ENCODE results near the gene ZNF618.
"Not testable (repeated sequence)": the region's sequence is repeated elsewhere in the genome, so short reads cannot be mapped to it uniquely, and the experiment has no call there.

ZNF618 gene

DNA sequence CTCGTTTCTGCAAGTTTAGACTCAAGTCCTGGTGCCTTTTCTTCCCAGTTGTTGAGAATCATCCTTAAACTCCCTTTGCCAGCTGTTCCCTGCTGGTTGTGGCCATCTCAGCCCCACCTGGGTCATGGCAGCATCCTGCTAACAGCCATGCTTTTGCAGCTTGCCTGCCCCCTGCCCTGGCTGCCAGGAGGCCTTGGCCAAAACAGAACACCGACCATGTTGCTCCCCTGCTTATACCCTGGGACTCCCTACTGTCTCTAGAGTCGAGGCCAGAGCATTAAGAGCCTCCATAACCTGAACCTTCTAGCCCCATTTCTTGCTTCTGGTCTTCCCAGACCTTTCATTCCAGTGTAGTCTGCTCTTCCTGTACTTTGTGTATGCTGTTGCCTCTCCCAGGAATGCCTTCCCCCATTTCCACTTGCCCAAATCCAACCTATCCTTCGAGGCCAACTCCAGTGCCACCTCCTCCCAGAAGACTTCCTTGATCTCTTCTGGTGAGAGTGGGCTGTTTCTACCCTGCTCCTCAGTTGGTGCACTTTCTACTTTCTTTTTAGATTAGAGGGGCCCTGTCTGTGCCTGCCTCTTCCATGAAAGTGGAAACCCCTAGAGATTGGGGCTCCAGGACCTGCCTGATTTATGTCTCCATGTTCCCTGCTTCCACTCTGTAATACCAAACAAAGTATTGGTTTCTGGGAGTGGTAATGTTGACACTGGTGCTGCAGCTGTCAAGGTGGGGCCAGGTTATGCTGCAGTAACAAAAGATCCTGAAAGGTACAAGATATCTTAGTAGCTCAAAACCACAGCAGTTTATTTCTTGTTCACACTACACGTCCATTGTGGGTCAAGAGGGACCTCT is 113.8 kb downstream of the ZNF618 start:
- Mint-ChIP-seq H3K27me3 (no peaks in the 10 kb centered on the region), H3K4me3 (no peak overlapping the region), H3K27ac (no peak overlapping the region), H3K36me3 (no peaks in the 10 kb centered on the region), H3K4me1 (peaks cover 4% of the 10 kb centered on the region), H3K9me3 (no peaks in the 10 kb centered on the region)

DNA sequence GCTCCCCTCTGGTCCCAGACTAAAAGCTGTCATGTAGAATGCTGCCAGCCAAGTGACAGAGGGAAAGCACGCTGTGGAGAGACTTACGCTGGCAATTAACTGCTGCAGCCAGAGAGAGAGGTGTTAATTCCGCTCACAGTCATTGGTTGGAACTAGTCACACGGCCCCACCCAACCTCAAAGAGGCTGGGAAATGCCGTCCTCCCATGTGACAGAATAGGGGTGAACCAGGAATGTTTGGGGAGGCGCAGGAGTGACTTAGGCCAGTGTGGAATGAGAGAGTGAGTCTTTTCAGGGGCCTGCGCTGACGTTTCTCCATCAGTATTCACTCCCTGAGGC is 114.4 kb downstream of the ZNF618 start:
- Mint-ChIP-seq H3K27ac (no peak overlapping the region), H3K4me3 (no peak overlapping the region), H3K9me3 (no peaks in the 10 kb centered on the region), H3K4me1 (peaks cover 4% of the 10 kb centered on the region), H3K36me3 (no peaks in the 10 kb centered on the region), H3K27me3 (no peaks in the 10 kb centered on the region)

DNA sequence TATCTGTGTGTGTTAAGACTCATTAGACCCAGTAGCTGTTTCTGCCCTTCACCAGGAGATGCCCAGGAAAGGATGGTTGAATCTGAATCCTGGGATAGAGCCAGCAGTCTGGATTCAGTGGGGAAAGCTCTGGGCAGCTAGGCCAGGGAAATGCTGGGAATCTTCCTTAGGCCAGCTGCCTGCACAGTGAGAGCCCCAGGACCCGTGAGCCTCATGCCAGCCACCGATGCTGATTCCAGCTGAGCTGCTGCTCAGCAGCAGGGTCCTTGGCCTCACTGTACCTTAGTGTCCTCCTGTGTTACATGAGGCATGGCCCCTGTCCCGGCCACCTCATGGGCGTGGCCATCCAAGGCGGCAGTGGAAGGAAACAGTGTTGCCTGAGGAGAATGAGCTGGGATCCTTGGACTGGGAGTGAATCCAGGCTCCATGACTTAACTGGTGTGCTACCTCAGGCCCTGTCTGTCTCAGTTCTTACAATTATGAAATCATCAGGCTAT is 114.9 kb downstream of the ZNF618 start:
- H3K36me3 Mint-ChIP-seq, result no peaks in the 10 kb centered on the region
- H3K4me3 Mint-ChIP-seq, result no peak overlapping the region
- H3K27ac Mint-ChIP-seq, result no peak overlapping the region
- no peaks in the 10 kb centered on the region for H3K27me3 Mint-ChIP-seq
- H3K9me3 Mint-ChIP-seq, result no peaks in the 10 kb centered on the region
- peaks cover 4% of the 10 kb centered on the region for H3K4me1 Mint-ChIP-seq

DNA sequence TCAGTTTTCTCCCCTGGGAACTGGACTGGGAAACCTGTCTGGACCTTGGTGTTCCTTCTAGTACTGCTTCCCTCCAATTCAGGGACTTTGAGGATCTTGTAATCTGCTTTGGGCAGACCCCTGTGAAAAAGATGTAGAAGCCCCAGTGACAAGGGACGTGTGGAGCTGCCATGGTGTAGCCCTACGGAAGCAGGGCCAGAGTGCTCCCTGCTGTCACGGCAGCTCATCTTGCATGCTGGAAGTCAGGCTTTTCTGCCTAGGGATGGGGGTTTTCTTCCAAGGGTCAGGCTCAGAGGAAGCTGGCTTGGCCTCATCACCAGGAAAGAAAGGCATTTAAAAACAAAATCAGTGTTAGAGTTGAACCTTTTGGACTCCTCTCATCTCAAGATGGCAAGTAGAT is 115.6 kb downstream of the ZNF618 start:
- Mint-ChIP-seq H3K4me1 (peaks cover 4% of the 10 kb centered on the region), H3K27me3 (no peaks in the 10 kb centered on the region), H3K27ac (no peak overlapping the region), H3K9me3 (no peaks in the 10 kb centered on the region), H3K36me3 (no peaks in the 10 kb centered on the region), H3K4me3 (no peak overlapping the region)

DNA sequence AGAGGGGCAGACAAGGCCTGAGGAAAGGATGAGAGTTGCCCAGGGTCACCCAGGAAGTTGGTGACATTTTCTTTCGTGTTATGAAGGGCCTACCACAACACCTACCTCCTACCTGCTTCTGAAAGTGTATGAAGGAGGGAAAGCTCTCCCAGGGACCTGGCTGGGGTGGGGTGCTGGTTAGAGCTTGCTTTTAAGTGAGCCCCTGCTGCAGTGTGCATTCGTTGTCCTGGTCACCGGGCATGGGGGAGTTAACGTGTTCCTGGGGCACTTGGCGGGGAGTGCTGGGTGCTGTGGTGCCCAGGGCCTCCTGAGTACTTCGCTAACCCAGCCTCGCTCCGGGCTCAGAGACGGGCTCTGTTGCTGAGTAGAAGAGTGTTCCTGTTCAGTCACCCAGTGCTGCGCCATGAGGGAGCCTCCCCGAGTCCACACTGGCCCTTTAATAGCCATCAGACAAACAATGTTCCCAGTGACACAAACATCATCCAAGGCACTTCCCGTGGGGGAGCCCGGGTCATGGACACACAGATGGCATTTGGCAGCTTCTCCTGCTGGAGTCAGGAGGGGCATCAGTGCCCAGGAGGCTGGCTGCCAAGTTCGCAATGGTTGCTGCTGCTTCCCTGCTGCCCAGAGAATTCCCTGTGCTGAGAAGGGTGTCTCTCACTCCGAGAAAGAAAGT is 116.3 kb downstream of the ZNF618 start:
- no peaks in the 10 kb centered on the region for H3K9me3 Mint-ChIP-seq

DNA sequence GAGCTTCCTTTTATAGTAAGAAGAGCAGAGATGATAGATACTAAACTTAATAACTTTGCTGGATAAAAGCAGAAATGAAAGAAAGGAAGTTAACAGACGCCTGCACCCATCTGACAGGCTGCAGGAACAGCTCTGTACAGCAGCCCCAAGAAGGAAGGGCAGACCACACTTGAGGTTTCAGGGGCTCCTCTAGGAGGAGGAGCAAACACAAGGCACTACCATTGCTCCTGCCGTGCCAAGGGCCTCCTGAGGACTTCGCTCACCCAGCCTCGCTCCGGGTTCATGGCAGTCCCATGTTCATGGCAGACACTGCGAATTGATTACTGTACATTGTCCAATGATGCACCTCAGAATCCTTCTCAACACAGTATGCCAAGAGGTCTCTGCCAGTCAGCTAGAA is 116.9 kb downstream of the ZNF618 start:
- Mint-ChIP-seq H3K4me1 (peaks cover 4% of the 10 kb centered on the region), H3K36me3 (no peaks in the 10 kb centered on the region), H3K27ac (no peak overlapping the region), H3K27me3 (no peaks in the 10 kb centered on the region), H3K9me3 (no peaks in the 10 kb centered on the region), H3K4me3 (no peak overlapping the region)

More for the DNA sequence above, 116.3 kb downstream of the ZNF618 start:
- H3K27me3 Mint-ChIP-seq, result no peaks in the 10 kb centered on the region
- no peak overlapping the region for H3K27ac Mint-ChIP-seq
- H3K4me1 Mint-ChIP-seq, result peaks cover 4% of the 10 kb centered on the region
- no peak overlapping the region for H3K4me3 Mint-ChIP-seq
- no peaks in the 10 kb centered on the region for H3K36me3 Mint-ChIP-seq

DNA sequence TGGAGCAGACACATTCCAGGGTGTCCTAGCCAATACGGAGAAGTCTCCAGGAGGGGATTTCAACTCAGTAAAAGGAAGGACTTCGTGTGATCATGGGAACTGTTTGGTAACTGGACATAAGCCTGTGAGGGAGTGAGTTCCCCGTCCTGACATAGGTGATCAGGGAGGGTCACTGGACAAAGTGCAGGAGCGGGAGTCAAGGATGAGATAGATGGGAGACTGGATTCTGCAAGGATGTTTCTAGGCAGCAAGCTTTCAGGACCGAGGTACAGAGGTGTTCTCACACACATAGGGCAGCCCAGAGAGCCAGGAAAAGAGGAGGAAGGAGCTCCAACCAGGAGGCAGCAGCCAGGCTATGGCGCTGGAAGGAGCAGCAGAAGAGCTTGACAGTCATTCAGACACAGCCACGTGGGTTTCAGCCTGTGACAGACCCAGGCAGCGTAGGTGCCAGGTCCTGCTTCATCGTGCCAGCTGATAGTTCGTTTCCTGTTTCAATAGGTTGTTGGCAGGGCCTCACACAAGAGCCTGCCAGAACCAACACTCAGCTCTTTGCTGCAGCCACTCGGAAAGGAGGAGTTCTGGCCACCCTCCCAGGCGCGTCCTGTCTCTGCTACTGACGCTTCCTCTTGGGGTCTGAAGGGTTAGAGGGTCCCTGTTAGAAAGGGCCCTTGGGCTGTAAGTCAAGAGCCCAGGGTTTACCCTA is 117.9 kb downstream of the ZNF618 start:
- Mint-ChIP-seq H3K36me3 (no peaks in the 10 kb centered on the region), H3K4me3 (no peak overlapping the region), H3K4me1 (peaks cover 4% of the 10 kb centered on the region), H3K27me3 (no peaks in the 10 kb centered on the region), H3K27ac (no peak overlapping the region), H3K9me3 (no peaks in the 10 kb centered on the region)

DNA sequence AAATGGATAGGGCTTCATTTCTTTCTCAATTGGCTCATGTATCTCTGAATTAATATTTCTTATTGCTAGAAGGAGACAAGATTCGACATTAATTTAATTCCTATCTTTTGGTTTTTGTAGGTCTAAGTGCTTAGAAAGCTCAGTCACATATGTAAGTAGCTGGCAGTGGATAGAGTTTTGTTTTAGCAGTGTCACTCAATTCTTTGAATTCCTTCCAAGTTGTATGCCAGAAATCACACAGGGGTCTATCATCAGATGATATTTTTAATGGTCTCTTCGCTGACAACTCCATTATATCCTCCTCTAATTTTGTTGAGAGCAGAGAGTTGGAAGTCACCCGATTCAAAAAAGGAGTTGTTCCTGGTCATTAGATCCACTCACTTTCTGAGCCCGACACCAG is 119.3 kb downstream of the ZNF618 start:
- Mint-ChIP-seq H3K27me3 (no peaks in the 10 kb centered on the region), H3K27ac (no peak overlapping the region), H3K4me3 (no peak overlapping the region), H3K36me3 (no peaks in the 10 kb centered on the region), H3K4me1 (peaks cover 4% of the 10 kb centered on the region), H3K9me3 (no peaks in the 10 kb centered on the region)

DNA sequence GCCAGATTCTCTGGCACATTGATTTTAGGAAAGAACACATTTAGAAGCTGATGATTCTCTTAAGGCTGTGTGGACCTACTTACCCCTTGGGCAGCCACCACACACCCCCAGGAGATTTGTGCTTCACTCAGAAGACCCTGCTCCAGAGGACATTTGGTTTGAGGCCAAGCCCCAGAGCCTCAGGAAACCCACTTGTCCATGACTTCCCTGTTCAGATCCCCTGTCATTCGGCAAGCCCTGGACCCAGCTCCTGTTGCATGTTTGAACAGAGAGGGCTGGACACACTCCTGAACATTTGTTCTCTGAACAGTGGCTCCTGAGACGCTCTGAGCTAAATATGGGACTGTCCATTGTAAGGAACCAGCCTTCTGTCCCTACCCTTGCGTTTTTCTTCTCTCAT is 119.9 kb downstream of the ZNF618 start:
- H3K4me3 Mint-ChIP-seq, result no peak overlapping the region
- no peaks in the 10 kb centered on the region for H3K27me3 Mint-ChIP-seq
- no peaks in the 10 kb centered on the region for H3K36me3 Mint-ChIP-seq
- H3K9me3 Mint-ChIP-seq, result no peaks in the 10 kb centered on the region
- H3K4me1 Mint-ChIP-seq, result peaks cover 4% of the 10 kb centered on the region
- no peak overlapping the region for H3K27ac Mint-ChIP-seq

DNA sequence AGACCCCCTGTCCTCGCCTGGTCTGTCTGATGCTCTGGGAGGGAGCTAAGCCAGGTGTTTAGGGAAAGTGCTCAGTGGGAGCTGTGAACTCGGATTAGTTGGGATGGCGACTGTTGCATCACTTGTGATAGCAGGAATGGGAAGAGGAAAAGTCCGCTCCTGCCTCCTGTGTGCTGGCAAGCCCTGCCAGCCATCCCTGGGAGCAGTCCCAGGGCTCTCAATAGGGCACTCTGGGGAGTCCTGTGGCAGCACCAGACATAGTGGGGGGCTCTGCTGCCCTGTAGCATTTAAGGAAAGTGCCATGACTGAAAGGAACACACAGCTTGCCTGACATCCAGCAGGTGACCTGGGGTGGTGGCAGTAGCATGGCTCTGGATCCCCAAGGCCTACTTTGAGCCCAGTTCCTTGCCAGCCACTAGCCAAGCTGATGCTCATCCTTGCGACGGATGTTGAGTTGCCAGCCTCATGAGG is 120.5 kb downstream of the ZNF618 start:
- H3K9me3 Mint-ChIP-seq, result no peaks in the 10 kb centered on the region
- no peaks in the 10 kb centered on the region for H3K36me3 Mint-ChIP-seq
- H3K4me3 Mint-ChIP-seq, result no peak overlapping the region
- H3K27ac Mint-ChIP-seq, result no peak overlapping the region
- H3K4me1 Mint-ChIP-seq, result peaks cover 4% of the 10 kb centered on the region
- no peaks in the 10 kb centered on the region for H3K27me3 Mint-ChIP-seq

DNA sequence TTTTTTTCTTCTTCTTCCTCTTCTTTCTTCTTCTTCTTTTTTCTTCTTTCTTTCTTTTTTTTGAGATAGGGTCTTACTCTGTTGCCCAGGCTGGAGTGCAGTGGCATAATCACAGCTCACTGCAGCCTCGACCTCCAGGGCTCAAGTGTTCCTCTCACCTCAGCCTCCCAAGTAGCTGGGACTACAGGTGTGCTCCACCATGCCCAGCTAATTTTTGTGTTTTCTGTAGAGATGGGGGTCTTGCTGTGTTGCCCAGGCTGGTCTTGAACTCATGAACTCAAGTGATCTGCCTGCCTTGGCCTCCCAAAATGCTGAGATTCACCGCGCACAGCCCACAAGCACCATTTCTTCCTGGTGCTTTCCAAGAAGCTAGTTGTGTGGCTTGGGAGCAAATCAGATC is 121.0 kb downstream of the ZNF618 start:
- H3K4me1 Mint-ChIP-seq, H3K9me3 Mint-ChIP-seq, H3K4me3 Mint-ChIP-seq, H3K27ac Mint-ChIP-seq, H3K27me3 Mint-ChIP-seq, H3K36me3 Mint-ChIP-seq: not testable (repeated sequence)

DNA sequence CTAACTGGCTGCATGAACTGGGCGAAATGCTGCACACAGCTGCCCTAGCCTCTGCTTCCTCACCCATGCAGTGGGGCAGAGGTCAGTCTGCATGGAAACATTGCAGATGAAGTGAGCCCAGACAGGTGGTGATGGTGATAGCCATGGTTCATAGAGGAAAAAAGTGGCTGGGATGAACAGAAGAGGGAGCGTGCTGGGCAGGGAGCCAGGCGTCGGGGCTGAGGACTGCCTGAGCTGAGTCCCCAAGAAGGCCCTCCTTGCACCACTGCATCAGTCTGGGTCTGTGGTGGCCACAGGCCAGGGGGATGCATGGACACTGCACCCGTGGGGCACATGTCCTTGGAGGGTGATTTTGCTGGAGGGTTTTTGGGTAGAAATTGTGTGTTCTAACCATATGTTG is 121.5 kb downstream of the ZNF618 start:
- Mint-ChIP-seq H3K36me3 (no peaks in the 10 kb centered on the region), H3K27me3 (no peaks in the 10 kb centered on the region), H3K4me1 (peaks cover 4% of the 10 kb centered on the region), H3K4me3 (no peak overlapping the region), H3K27ac (no peak overlapping the region), H3K9me3 (no peaks in the 10 kb centered on the region)

DNA sequence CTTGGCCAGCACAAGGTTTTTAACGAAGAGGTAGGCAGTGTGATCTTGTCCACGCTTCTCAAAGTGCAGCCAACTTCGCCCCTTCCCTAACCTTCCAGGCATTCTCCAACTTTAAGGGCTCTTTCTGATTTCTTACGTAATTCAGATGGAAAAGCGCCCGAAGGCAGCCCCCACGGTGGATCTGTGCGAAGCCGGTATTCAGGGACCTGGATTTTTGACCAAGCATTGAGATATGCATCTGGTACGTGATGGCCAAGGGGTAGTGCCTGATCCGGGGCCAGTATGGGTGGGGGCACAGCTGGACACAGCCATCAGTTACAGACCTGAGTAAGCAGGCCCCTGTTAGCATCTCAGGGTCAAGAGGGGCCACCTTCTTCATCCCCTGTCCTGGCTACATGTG is 122.0 kb downstream of the ZNF618 start:
- Mint-ChIP-seq H3K4me1 (peaks cover 4% of the 10 kb centered on the region), H3K4me3 (no peak overlapping the region), H3K27me3 (no peaks in the 10 kb centered on the region), H3K36me3 (no peaks in the 10 kb centered on the region), H3K27ac (no peak overlapping the region), H3K9me3 (no peaks in the 10 kb centered on the region)

DNA sequence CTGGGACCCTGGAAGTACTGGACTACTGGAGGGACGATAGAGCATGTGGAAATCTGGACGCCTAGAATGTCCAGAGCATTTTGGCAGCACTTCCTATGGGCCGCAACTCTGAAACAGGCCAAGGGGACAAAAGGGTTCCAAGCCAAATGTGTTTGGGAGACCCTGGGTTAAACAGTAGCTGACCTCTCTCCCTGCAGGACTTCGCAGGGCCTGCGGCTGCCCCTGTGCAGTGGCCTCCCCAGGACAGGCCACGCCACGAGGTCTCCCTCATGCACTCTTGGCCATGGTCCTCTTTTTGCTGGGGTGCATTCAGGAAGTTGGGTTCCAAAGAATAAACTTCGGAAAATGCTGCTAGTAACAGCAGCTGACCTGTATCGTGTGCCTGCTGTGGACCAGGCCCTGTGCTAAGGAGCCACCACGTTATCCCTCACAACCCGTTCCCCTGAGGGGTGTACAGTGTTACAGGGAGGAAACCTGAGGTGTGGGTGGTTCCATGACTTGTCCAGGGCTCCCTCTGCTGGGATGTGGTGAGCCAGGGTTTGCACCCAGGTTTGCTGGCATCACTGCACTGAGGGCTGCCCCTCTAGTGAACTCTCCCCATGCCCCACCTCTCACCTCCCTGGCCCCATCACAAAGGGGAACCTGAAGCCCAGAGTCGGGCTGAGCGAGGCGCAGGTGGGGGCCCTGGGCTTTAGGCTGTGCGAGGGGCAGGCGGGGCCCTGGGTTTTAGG is 122.6 kb downstream of the ZNF618 start:
- no peak overlapping the region for H3K4me3 Mint-ChIP-seq
- H3K27me3 Mint-ChIP-seq, result no peaks in the 10 kb centered on the region
- peaks cover 3% of the 10 kb centered on the region for H3K4me1 Mint-ChIP-seq
- no peaks in the 10 kb centered on the region for H3K36me3 Mint-ChIP-seq
- H3K9me3 Mint-ChIP-seq, result no peaks in the 10 kb centered on the region
- H3K27ac Mint-ChIP-seq, result no peak overlapping the region

DNA sequence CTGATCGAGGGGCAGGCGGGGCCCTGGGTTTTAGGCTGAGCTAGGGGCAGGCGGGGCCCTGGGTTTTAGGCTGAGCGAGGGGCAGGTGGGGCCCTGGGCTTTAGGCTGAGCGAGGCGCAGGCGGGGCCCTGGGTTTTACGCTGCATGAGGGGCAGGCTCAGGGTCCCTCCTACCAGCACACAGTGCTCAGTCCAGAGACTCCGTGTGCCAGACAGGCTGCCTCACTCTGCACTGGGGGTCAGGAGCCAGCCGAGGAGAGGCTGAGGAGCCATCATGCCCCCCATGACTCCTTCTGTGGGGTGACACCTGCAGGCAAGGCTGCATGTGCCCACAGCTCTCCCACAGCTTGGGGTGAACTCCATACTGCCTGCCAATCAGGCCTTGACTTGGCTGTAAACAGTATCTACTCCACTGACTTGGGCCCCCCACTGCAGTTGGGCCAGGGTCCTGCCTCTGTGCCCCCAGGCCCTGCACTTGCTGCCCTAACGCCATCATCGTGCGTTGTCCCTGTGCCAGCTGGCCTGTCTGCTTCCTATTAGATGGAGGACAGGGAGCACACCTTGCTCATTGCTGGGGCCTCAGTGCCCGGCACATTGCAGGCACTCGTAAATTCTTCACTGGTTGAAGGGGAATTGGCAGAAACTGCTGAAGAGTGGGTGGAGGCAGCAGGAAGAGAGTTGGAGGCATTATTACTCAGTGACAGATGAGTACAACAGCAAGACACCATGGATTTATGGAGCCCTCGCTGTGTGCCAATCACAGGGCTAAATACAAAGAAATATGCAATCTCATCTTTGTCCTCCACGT is 123.3 kb downstream of the ZNF618 start:
- no peaks in the 10 kb centered on the region for H3K36me3 Mint-ChIP-seq
- H3K27ac Mint-ChIP-seq, result no peak overlapping the region
- no peaks in the 10 kb centered on the region for H3K9me3 Mint-ChIP-seq
- no peaks in the 10 kb centered on the region for H3K27me3 Mint-ChIP-seq
- no peaks in the 10 kb centered on the region for H3K4me1 Mint-ChIP-seq
- no peak overlapping the region for H3K4me3 Mint-ChIP-seq

All from activated naive CD4-positive, alpha-beta T cell treated with anti-CD3 and anti-CD28 coated beads, Interleukin-2, amount 50 U/mL, for 24 hours (primary cell).